Measurements from ENCODE around the gene GTF2A1. TPM values are rescaled to one million over a fixed set of nuclear protein-coding genes. Genes with fewer than 3 reads are reported as not detected.

GTF2A1 gene
- polyA plus RNA-seq, 1 of the 3 experiments (the other 2 are of a cell fraction), result 7.6 TPM

GRCh38 chr14:81200054-81200453 lies 20.7 kb downstream of the GTF2A1 start:
- 96% methylated on average over 6 of the region's 6 CpGs for WGBS (ENCODE audit: low lambda C conversion rate)
- ChIA-PET POLR2A (no interaction called here), CTCF (interaction anchor here (1.1 to 1.4 kb wide), 2 partner anchors 12 to 15 kb away, joined by 3 read pairs; no protein-coding TSS in a partner anchor)
- Histone ChIP-seq H3K9me3 (no peaks in the 10 kb centered on the region), H3K9ac (no peak overlapping the region), H2AFZ (ENCODE audit: low read depth) (no peak overlapping the region), H3K36me3 (replicated peaks in 1 of 2; ENCODE audit: control insufficient read depth in 1 of 2, insufficient read depth in 2 of 2, low read length in 1 of 2) (peaks cover 78 to 80% of the 10 kb centered on the region in 2 experiments), H3F3A (replicated peaks; ENCODE audit: insufficient read depth) (no peaks in the 10 kb centered on the region), H3K4me1 (ENCODE audit: control insufficient read depth in 1 of 2, insufficient read depth in 2 of 2, low read depth in 1 of 2, low read length in 1 of 2) (no peaks in the 10 kb centered on the region), H3K27ac (ENCODE audit: low read depth in 2 of 2, low read length in 1 of 2) (no peak overlapping the region), H3K27me3 (ENCODE audit: insufficient read depth) (no peaks in the 10 kb centered on the region), H4K20me1 (ENCODE audit: insufficient read depth) (no peaks in the 10 kb centered on the region), H3K79me2 (ENCODE audit: insufficient read depth) (peaks cover 21% of the 10 kb centered on the region; the same call in 1 of the 2 replicates), H3K9me2 (no peaks in the 10 kb centered on the region), H3K4me2 (no peak overlapping the region), H3K4me3 (ENCODE audit: low read depth in 2 of 2, low read length in 1 of 2) (no peak overlapping the region)
- TF ChIP-seq PBX3 (IDR thresholded peaks at IDR 0.05), result no peak
- no peak for TF ChIP-seq CHD2 (IDR thresholded peaks at IDR 0.05; ENCODE audit: low read length, partially characterized antibody)
- no peak for TF ChIP-seq USF1 (IDR thresholded peaks at IDR 0.05; ENCODE audit: borderline replicate concordance, low read depth)
- TF ChIP-seq POLR2AphosphoS5 (IDR thresholded peaks at IDR 0.05; ENCODE audit: low read depth, low read length), result no peak
- TF ChIP-seq YY1 (IDR thresholded peaks at IDR 0.05; ENCODE audit: low read depth), result no peak
- no peak for DNase-seq

- TF ChIP-seq CHD2 (IDR thresholded peaks at IDR 0.05; ENCODE audit: low read length, partially characterized antibody) (no peak), MEF2A (IDR thresholded peaks at IDR 0.05; ENCODE audit: borderline replicate concordance, low read depth) (no peak), EZH2phosphoT487 (IDR thresholded peaks at IDR 0.05; ENCODE audit: borderline replicate concordance, low read depth) (no peak), POLR2AphosphoS5 (IDR thresholded peaks at IDR 0.05; ENCODE audit: low read depth, low read length) (no peak), EP300 (IDR thresholded peaks at IDR 0.05; ENCODE audit: borderline replicate concordance in 1 of 2, low read depth in 1 of 2, low read length in 1 of 2) (no peak), JUND (IDR thresholded peaks at IDR 0.05) (no peak)
Measured at GRCh38 chr14:81199084-81199483, 21.7 kb downstream of the GTF2A1 start.

GRCh38 chr14:81198651-81199050 lies 22.1 kb downstream of the GTF2A1 start:
- H3K4me3 ChIP-seq (ENCODE audit: low read depth in 2 of 2, low read length in 1 of 2), result no peak overlapping the region
- no peaks in the 10 kb centered on the region for H3K9me2 ChIP-seq
- 93% methylated on average over 2 of the region's 2 CpGs for whole genome bisulfite sequencing (ENCODE audit: low lambda C conversion rate)
- no peak overlapping the region for H3K27ac ChIP-seq (ENCODE audit: low read depth in 2 of 2, low read length in 1 of 2)
- H3K9ac ChIP-seq, result no peak overlapping the region
- H3K9me3 ChIP-seq, result no peaks in the 10 kb centered on the region
- no peak for TF ChIP-seq MEF2A (IDR thresholded peaks at IDR 0.05; ENCODE audit: borderline replicate concordance, low read depth)
- no peak for TF ChIP-seq MAX (IDR thresholded peaks at IDR 0.05; ENCODE audit: low read depth)
- TF ChIP-seq PBX3 (IDR thresholded peaks at IDR 0.05), result no peak
- TF ChIP-seq ZBTB33 (IDR thresholded peaks at IDR 0.05; ENCODE audit: borderline replicate concordance, low read depth), result no peak
- no peak for TF ChIP-seq POLR2AphosphoS5 (IDR thresholded peaks at IDR 0.05; ENCODE audit: low read depth, low read length)
- TF ChIP-seq EZH2phosphoT487 (IDR thresholded peaks at IDR 0.05; ENCODE audit: borderline replicate concordance, low read depth), result no peak
- no peak for TF ChIP-seq FOSL2 (IDR thresholded peaks at IDR 0.05; ENCODE audit: borderline replicate concordance, low read depth)
- no peak for TF ChIP-seq RCOR1 (IDR thresholded peaks at IDR 0.05; ENCODE audit: low read length)
- TF ChIP-seq GABPA (IDR thresholded peaks at IDR 0.05; ENCODE audit: low read depth), result no peak
- TF ChIP-seq CHD2 (IDR thresholded peaks at IDR 0.05; ENCODE audit: low read length, partially characterized antibody), result no peak
- H4K20me1 ChIP-seq (ENCODE audit: insufficient read depth), result no peaks in the 10 kb centered on the region
- no peaks in the 10 kb centered on the region for H3K27me3 ChIP-seq (ENCODE audit: insufficient read depth)
- H3K79me2 ChIP-seq (ENCODE audit: insufficient read depth), result peaks cover 9% of the 10 kb centered on the region; the same call in 1 of the 2 replicates
- H3K4me2 ChIP-seq, result no peak overlapping the region
- no peak overlapping the region for H2AFZ ChIP-seq (ENCODE audit: low read depth)
- POLR2A ChIA-PET, result no interaction called here
- H3K36me3 ChIP-seq (replicated peaks in 1 of 2; ENCODE audit: control insufficient read depth in 1 of 2, insufficient read depth in 2 of 2, low read length in 1 of 2), result peaks cover 77 to 78% of the 10 kb centered on the region in 2 experiments
- no peaks in the 10 kb centered on the region for H3F3A ChIP-seq (replicated peaks; ENCODE audit: insufficient read depth)
- no peaks in the 10 kb centered on the region for H3K4me1 ChIP-seq (ENCODE audit: control insufficient read depth in 1 of 2, insufficient read depth in 2 of 2, low read depth in 1 of 2, low read length in 1 of 2)
- CTCF ChIA-PET, result no interaction called here
- no peak for DNase-seq

More at GRCh38 chr14:81199084-81199483, 21.7 kb downstream of the GTF2A1 start:
- Histone ChIP-seq H3K4me2 (no peak overlapping the region), H3K27ac (ENCODE audit: low read depth in 2 of 2, low read length in 1 of 2) (no peak overlapping the region; a peak in 1 of 4 replicates), H4K20me1 (ENCODE audit: insufficient read depth) (no peaks in the 10 kb centered on the region), H3F3A (replicated peaks; ENCODE audit: insufficient read depth) (no peaks in the 10 kb centered on the region), H3K4me1 (ENCODE audit: control insufficient read depth in 1 of 2, insufficient read depth in 2 of 2, low read depth in 1 of 2, low read length in 1 of 2) (no peaks in the 10 kb centered on the region), H3K4me3 (ENCODE audit: low read depth in 2 of 2, low read length in 1 of 2) (no peak overlapping the region), H2AFZ (ENCODE audit: low read depth) (no peak overlapping the region), H3K36me3 (replicated peaks in 1 of 2; ENCODE audit: control insufficient read depth in 1 of 2, insufficient read depth in 2 of 2, low read length in 1 of 2) (peaks cover 76 to 77% of the 10 kb centered on the region in 2 experiments), H3K79me2 (ENCODE audit: insufficient read depth) (peaks cover 14% of the 10 kb centered on the region; the same call in 1 of the 2 replicates), H3K27me3 (ENCODE audit: insufficient read depth) (no peaks in the 10 kb centered on the region), H3K9me2 (no peaks in the 10 kb centered on the region), H3K9ac (no peak overlapping the region), H3K9me3 (no peaks in the 10 kb centered on the region)
- DNase-seq, result no peak
- CTCF ChIA-PET, result no interaction called here
- POLR2A ChIA-PET, result no interaction called here
- WGBS (ENCODE audit: low lambda C conversion rate), result 89% methylated on average over 3 of the region's 3 CpGs

Data from SK-N-SH (cell line).